Hepatocyte (in vitro differentiated cells): ENCODE results near the gene RAB32. TPM values are rescaled to one million over a fixed set of nuclear protein-coding genes. Genes with fewer than 3 reads are reported as not detected.

Experiments
- DNase-seq: peaks from one replicate; pipeline ENCODE4 v3.0.0-alpha.2; 2016; ENCODE audit warnings: low spot score
- H2AFZ ChIP-seq: fragments of 200-600 bp; sonication (generic); 2 replicates; pipeline ENCODE4 v1.6.0; 2016; ENCODE audit warnings: antibody characterized with exemption, mild to moderate bottlenecking
- H3K27ac ChIP-seq: fragments of 200-600 bp; sonication (generic); 2 replicates; pipeline ENCODE4 v1.5.1; 2016; ENCODE audit warnings: mild to moderate bottlenecking
- H3K27me3 ChIP-seq: fragments of 200-600 bp; sonication (generic); 2 replicates; pipeline ENCODE4 v1.6.1; 2016
- H3K36me3 ChIP-seq: fragments of 200-600 bp; sonication (generic); replicated peaks from 2 replicates; pipeline ENCODE4 v1.5.1; 2016; ENCODE audit warnings: low read depth; ENCODE audit not compliant: insufficient read depth
- H3K4me1 ChIP-seq: fragments of 200-600 bp; sonication (generic); 2 replicates; pipeline ENCODE4 v1.5.1; 2016; ENCODE audit warnings: mild to moderate bottlenecking, moderate library complexity; ENCODE audit not compliant: insufficient read depth
- H3K4me2 ChIP-seq: fragments of 200-600 bp; sonication (generic); 2 replicates; pipeline ENCODE4 v1.6.0; 2016
- H3K4me3 ChIP-seq: fragments of 200-600 bp; sonication (generic); 2 replicates; pipeline ENCODE4 v1.5.1; 2016; ENCODE audit warnings: mild to moderate bottlenecking
- H3K79me2 ChIP-seq: fragments of 200-600 bp; sonication (generic); 2 replicates; pipeline ENCODE4 v1.6.0; 2017; ENCODE audit warnings: mild to moderate bottlenecking
- H3K9me2 ChIP-seq: fragments of 200-600 bp; sonication (generic); replicated peaks from 2 replicates; pipeline ENCODE4 v1.6.0; 2017; ENCODE audit warnings: mild to moderate bottlenecking; ENCODE audit not compliant: insufficient read depth
- H3K9me3 ChIP-seq: fragments of 200-600 bp; sonication (generic); 2 replicates; pipeline ENCODE4 v1.5.1; 2016; ENCODE audit warnings: low read depth, mild to moderate bottlenecking
- H4K20me1 ChIP-seq: fragments of 200-600 bp; sonication (generic); 2 replicates; pipeline ENCODE4 v1.6.0; 2016; ENCODE audit warnings: mild to moderate bottlenecking; ENCODE audit not compliant: insufficient read depth, poor library complexity, severe bottlenecking
- EZH2 ChIP-seq: fragments of 200-600 bp; sonication (generic); IDR thresholded peaks from 2 replicates; pipeline ENCODE4 v1.6.1; 2016; ENCODE audit warnings: antibody characterized with exemption, mild to moderate bottlenecking, borderline replicate concordance
- EZH2phosphoT487 ChIP-seq: fragments of 200-600 bp; sonication (generic); IDR thresholded peaks from one replicate; pipeline ENCODE4 v1.6.1; 2018; ENCODE audit warnings: antibody characterized with exemption, mild to moderate bottlenecking, low read depth, moderate library complexity; ENCODE audit not compliant: unreplicated experiment, severe bottlenecking
- WGBS: methylation state at CpG from one replicate; pipeline ENCODE4 v1.1.6; 2016; ENCODE audit warnings: low lambda C conversion rate; ENCODE audit errors: missing lambda C conversion rate; 5-methylcytosine and 5-hydroxymethylcytosine counted together
- polyA plus RNA-seq: library from polyadenylated mRNA; unstranded; fragments of >200 nt; fragmentation: Nextera tagmentation; extraction: Ambion mirVana; gene quantifications from 2 replicates; pipeline ENCODE4 v1.2.1, GENCODE V29; 2016
- total RNA-seq: library from RNA; depleted of rRNA; stranded (reverse); fragments of >200 nt; gene quantifications from 2 replicates; pipeline ENCODE4 v1.2.3, GENCODE V29; 2014
- TF ChIP-seq, protein P1 (sequence below): fragments of 200-600 bp; sonication (generic); IDR thresholded peaks from 2 replicates; pipeline ENCODE4 v1.5.1; 2016; ENCODE audit warnings: antibody characterized with exemption, mild to moderate bottlenecking; ENCODE audit not compliant: poor library complexity

The RAB32 gene
- total and polyA plus RNA-seq, 2 experiments from 2014 or later = 100 to 121 TPM

GRCh38 chr6:146595972-146596731 is 52.5 kb downstream of the RAB32 start:
- Histone ChIP-seq H3K27me3 (no peaks in the 10 kb centered on the region), H3K4me1 (no peaks in the 10 kb centered on the region), H4K20me1 (no peaks in the 10 kb centered on the region), H3K4me2 (no peak overlapping the region), H2AFZ (no peak overlapping the region), H3K79me2 (no peaks in the 10 kb centered on the region), H3K9me3 (no peaks in the 10 kb centered on the region), H3K9me2 (no peaks in the 10 kb centered on the region), H3K4me3 (no peak overlapping the region), H3K27ac (no peak overlapping the region), H3K36me3 (no peaks in the 10 kb centered on the region)
- 73% methylated on average over 2 of the region's 2 CpGs for WGBS
- no peak for TF ChIP-seq EZH2
- no peak for DNase-seq

- Histone ChIP-seq H3K9me3 (no peaks in the 10 kb centered on the region), H3K9me2 (no peaks in the 10 kb centered on the region), H3K36me3 (no peaks in the 10 kb centered on the region), H3K27ac (peak within 1 kb of the TSS; percentile 13), H4K20me1 (no peaks in the 10 kb centered on the region), H3K27me3 (no peaks in the 10 kb centered on the region), H3K4me3 (no peak within 1 kb of the TSS), H3K4me2 (peak within 1 kb of the TSS; percentile 76), H3K79me2 (no peaks in the 10 kb centered on the region), H2AFZ (peak within 1 kb of the TSS; percentile 47), H3K4me1 (no peaks in the 10 kb centered on the region)
- 4% methylated on average over 31 of the region's 32 CpGs for WGBS
- TF ChIP-seq EZH2phosphoT487 (no peak), EZH2 (no peak)
- TF ChIP-seq, protein P1, sequence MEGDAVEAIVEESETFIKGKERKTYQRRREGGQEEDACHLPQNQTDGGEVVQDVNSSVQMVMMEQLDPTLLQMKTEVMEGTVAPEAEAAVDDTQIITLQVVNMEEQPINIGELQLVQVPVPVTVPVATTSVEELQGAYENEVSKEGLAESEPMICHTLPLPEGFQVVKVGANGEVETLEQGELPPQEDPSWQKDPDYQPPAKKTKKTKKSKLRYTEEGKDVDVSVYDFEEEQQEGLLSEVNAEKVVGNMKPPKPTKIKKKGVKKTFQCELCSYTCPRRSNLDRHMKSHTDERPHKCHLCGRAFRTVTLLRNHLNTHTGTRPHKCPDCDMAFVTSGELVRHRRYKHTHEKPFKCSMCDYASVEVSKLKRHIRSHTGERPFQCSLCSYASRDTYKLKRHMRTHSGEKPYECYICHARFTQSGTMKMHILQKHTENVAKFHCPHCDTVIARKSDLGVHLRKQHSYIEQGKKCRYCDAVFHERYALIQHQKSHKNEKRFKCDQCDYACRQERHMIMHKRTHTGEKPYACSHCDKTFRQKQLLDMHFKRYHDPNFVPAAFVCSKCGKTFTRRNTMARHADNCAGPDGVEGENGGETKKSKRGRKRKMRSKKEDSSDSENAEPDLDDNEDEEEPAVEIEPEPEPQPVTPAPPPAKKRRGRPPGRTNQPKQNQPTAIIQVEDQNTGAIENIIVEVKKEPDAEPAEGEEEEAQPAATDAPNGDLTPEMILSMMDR = no peak
- DNase-seq = peak; percentile 84
These were observed 55.3 kb downstream of the RAB32 start, which contains the start of gene ADGB for GRCh38 chr6:146598772-146599405. Gene ADGB, plus strand, starts transcription at chr6:146598972. Its CDS starts 69 bp downstream, at chr6:146599041.

- Histone ChIP-seq H3K9me2 (no peaks in the 10 kb centered on the region), H4K20me1 (no peaks in the 10 kb centered on the region), H3K27ac (peak overlapping the region; percentile 12), H3K9me3 (no peaks in the 10 kb centered on the region), H3K27me3 (no peaks in the 10 kb centered on the region), H3K4me2 (peak overlapping the region; percentile 43), H3K79me2 (no peaks in the 10 kb centered on the region), H3K36me3 (no peaks in the 10 kb centered on the region), H3K4me3 (no peak overlapping the region), H3K4me1 (no peaks in the 10 kb centered on the region), H2AFZ (no peak overlapping the region)
- WGBS = 46% methylated on average over 4 of the region's 4 CpGs
- DNase-seq = no peak
- TF ChIP-seq EZH2phosphoT487 (no peak), EZH2 (no peak)
- TF ChIP-seq, protein P1 = no peak
These were observed 57.7 kb downstream of the RAB32 start for GRCh38 chr6:146601352-146601751.

DNA sequence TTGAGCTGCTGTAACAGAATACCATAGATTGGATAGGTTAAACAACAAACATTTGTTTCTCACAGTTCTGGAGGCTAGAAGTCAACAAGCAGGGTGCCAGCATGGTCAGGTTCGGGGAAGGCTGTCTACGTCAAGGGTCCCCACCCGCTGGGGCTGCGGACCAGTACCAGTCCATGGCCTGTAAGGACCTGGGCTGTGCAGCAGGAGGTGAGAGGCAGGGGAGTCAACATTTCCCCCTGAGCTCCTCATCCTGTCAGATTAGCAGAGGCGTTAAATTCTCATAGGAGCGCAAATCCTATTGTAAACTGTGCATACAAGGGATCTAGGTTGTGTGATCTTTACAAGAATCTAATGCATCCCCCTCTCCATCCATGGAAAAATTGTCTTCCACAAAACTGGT is 58.9 kb downstream of the RAB32 start:
- Histone ChIP-seq H2AFZ (no peak overlapping the region), H3K27me3 (no peaks in the 10 kb centered on the region), H3K9me3 (no peaks in the 10 kb centered on the region), H3K79me2 (no peaks in the 10 kb centered on the region), H3K36me3 (no peaks in the 10 kb centered on the region), H3K4me3 (no peak overlapping the region), H4K20me1 (no peaks in the 10 kb centered on the region), H3K4me1 (no peaks in the 10 kb centered on the region), H3K27ac (no peak overlapping the region), H3K9me2 (no peaks in the 10 kb centered on the region), H3K4me2 (no peak overlapping the region)
- TF ChIP-seq EZH2phosphoT487 (no peak), EZH2 (no peak)
- TF ChIP-seq, protein P1 = no peak
- WGBS = 72% methylated on average over 6 of the region's 6 CpGs
- no peak for DNase-seq
